ENCODE results near the gene NRTN. TPM values are rescaled to one million over a fixed set of nuclear protein-coding genes. Genes with fewer than 3 reads are reported as not detected.
A peak's percentile ranks its signal among the peaks of the same experiment; 100 is the strongest.

Gene NRTN
- total RNA-seq, 1 donor: not detected

DNA sequence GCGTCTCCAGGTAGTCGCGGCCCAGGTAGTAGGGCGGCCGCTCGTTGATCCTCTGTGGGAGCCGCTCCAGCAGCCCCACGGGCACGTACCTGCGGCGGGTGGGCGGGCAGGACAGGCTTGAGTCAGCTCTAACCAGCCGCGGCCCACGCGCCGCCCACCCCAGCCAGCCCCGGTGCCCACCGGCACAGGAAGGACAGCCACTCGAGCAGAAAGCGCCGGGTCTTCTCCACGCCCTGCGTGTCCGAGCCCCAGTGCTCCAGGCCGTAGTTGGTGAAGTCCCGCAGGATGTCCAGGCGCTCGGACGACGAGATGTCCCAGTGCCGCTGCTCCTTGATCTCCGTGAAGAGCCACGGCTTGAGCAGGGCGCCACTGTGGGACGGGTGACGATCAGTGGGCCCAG, 19.4 kb upstream of the NRTN start:
- no peak for DNase-seq (ENCODE audit: low read depth)
- TF ChIP-seq, protein P1, sequence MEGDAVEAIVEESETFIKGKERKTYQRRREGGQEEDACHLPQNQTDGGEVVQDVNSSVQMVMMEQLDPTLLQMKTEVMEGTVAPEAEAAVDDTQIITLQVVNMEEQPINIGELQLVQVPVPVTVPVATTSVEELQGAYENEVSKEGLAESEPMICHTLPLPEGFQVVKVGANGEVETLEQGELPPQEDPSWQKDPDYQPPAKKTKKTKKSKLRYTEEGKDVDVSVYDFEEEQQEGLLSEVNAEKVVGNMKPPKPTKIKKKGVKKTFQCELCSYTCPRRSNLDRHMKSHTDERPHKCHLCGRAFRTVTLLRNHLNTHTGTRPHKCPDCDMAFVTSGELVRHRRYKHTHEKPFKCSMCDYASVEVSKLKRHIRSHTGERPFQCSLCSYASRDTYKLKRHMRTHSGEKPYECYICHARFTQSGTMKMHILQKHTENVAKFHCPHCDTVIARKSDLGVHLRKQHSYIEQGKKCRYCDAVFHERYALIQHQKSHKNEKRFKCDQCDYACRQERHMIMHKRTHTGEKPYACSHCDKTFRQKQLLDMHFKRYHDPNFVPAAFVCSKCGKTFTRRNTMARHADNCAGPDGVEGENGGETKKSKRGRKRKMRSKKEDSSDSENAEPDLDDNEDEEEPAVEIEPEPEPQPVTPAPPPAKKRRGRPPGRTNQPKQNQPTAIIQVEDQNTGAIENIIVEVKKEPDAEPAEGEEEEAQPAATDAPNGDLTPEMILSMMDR (IDR thresholded peaks at IDR 0.05; ENCODE audit: insufficient read depth, low read depth, low read length): no peak
- no peak overlapping the region for H3K4me3 ChIP-seq (ENCODE audit: low read depth, low read length)

DNA sequence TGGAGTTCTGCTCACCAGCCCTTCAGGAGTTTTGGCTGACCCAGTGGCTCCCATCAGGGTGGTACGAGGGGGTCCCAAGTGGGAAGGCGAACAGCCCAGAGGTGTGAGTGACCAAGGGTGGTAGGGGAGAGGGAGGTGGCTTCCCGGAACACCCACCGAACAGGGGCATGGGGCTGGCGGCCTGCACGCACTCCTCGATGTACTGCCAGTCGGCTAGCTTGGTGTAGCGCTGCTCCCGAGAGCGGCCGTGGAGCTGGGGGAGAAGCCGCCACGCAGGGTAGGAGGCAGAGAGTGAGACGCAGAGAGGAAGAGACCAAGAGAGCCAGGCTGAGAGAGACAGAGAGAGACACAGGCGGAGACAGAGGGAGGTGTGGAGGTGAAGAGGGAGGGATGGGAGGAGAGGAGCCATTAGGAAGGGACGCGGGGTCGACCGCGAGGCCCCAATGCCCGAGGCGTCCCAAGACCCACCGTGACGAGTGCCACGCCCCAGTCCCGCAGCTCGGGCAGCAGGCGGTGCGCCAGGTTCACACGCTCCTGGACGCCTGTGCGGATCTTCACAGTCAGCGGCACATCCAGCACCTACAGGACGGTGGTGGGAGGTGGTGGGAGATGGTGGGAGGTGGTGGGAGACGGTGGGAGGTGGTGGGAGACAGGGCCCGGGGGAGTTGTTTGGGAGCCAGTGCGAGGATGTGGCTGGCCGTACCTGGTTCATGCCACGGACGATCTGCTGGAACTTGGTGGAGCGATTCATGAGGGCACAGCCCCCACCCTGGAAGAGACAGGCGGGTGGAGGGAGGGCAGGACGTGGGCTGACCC, 18.1 kb upstream of the NRTN start:
- H3K4me3 ChIP-seq (ENCODE audit: low read depth, low read length): no peak overlapping the region
- no peak for DNase-seq (ENCODE audit: low read depth)
- TF ChIP-seq, protein P1 (IDR thresholded peaks at IDR 0.05; ENCODE audit: insufficient read depth, low read depth, low read length): no peak

- TF ChIP-seq, protein P1 (IDR thresholded peaks at IDR 0.05; ENCODE audit: insufficient read depth, low read depth, low read length): no peak
- DNase-seq (ENCODE audit: low read depth): no peak
- no peak overlapping the region for H3K4me3 ChIP-seq (ENCODE audit: low read depth, low read length)
These were observed 17.3 kb upstream of the NRTN start for GRCh38 chr19:5787409-5788182.

- TF ChIP-seq, protein P1 (IDR thresholded peaks at IDR 0.05; ENCODE audit: insufficient read depth, low read depth, low read length): no peak
- no peak overlapping the region for H3K4me3 ChIP-seq (ENCODE audit: low read depth, low read length)
- no peak for DNase-seq (ENCODE audit: low read depth)
These were observed 16.4 kb upstream of the NRTN start for GRCh38 chr19:5788422-5788821.

GRCh38 chr19:5789351-5789761, 15.5 kb upstream of the NRTN start:
- DNase-seq (ENCODE audit: low read depth): no peak
- TF ChIP-seq, protein P1 (IDR thresholded peaks at IDR 0.05; ENCODE audit: insufficient read depth, low read depth, low read length): no peak

DNA sequence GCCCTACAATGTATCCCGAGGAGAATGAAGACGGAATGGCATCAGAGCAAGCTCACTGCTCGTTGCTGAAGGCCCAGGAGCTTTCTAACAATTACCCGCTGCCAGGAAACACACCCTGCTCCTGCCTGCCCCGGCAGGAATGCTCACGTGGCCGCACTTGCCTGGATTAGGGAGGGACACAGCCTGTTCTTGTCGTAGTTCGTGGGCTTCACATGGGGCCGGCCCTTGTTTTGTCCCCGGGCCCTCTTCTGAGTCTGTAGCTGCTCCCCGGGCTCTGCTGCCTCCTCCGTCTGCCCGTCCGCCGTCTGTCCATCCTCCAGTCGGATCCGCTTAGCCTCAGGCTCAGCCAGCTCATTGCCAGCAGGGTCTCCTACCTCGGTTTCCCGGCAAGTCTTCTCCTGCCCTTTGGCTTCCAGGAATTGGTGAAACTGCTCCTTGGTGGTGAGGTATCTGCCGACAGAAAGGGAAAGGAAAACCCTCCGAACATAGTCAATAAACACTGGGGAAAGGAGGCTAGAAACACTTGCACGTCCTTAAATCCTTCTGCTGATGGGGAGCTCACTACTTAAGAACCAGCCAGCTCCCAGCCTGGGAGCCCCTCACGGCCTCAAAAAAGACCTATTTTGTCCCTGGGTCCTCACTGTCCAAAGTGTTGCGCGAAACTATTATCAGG, 14.8 kb upstream of the NRTN start:
- TF ChIP-seq, protein P1 (IDR thresholded peaks at IDR 0.05; ENCODE audit: insufficient read depth, low read depth, low read length): no peak
- no peak for DNase-seq (ENCODE audit: low read depth)
- peak overlapping the region; percentile 94 for H3K4me3 ChIP-seq (ENCODE audit: low read depth, low read length)

More at GRCh38 chr19:5789351-5789761, 15.5 kb upstream of the NRTN start:
- H3K4me3 ChIP-seq (ENCODE audit: low read depth, low read length): no peak overlapping the region

Data from fibroblast of villous mesenchyme (primary cell).